ENCODE results near the gene TMEM94.

- TF ChIP-seq CTCF (IDR thresholded peaks at IDR 0.05) (no peak), EP300 (IDR thresholded peaks at IDR 0.05; ENCODE audit: low read depth) (no peak), POLR2A (IDR thresholded peaks at IDR 0.05) (no peak)
These were observed 44.9 kb upstream of the TMEM94 start for GRCh38 chr17:75411328-75412067.
